ENCODE measurements around the gene SLC41A1. TPM values are rescaled to one million over a fixed set of nuclear protein-coding genes. Genes with fewer than 3 reads are reported as not detected.

The SLC41A1 gene
- total and polyA plus RNA-seq, 2 experiments from 2014 or later = 11.8 to 30.0 TPM

DNA sequence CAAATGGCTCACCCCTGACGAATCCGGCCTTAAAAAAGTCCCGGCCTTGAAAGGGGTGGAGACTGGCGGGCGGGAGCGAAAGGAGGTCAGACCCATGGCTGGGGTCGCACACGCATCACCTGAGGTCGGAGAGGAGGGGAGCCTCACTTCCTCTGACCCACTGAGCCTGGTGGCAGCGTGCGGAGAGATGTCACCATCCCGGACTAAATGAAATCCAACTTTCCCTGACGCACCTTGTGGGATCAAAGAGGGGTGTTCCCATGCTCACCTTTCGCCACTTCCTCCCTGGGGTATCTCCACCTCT, 709 bp upstream of the SLC41A1 start (continued):
- TF ChIP-seq CREB1 (CRISPR knock-in tag; IDR thresholded peaks at IDR 0.05; ENCODE audit: low read depth) (no peak), STAT1 (IDR thresholded peaks at IDR 0.05; ENCODE audit: unreplicated experiment) (no peak)

DNA sequence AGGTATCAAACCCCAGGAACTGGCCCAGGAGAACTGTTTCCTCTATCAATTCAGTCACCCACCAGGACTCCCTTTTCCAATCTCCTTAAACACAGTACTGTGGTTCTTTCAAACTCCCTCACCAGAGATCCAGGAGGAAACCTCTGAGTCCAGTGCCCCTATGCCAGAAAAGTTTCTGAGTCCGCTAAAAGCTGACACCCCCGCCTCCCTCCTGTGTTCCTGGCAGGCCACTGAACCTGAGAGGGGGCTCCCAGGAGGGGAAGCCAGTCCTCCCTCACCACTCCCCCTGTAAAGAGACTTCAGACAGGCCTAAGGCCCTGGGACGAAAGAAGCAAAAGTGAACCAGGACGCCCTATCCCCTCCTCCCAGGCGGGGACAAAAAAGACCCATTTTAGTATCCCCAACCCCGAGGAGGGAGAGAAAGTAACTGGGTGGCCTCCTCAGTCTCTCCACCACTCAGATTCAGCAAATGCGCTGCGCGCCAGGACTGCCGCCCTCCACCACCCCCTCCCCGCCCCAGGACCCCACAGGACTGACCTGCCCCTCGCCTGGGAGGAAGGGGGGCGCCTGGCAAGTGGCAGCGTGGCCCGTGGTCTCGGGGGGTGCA, 624 bp downstream of the SLC41A1 start:
- peaks cover 31% of the 10 kb centered on the region for H3K36me3 Mint-ChIP-seq (ENCODE audit: low read depth)
- ATAC-seq (peak; percentile 57), DNase-seq (ENCODE audit: low spot score) (peak; percentile 69)
- H3K27me3 Mint-ChIP-seq (ENCODE audit: insufficient read depth, low read depth, poor library complexity) = peaks cover 8% of the 10 kb centered on the region
- Histone ChIP-seq H3K79me2 (replicated peaks; ENCODE audit: insufficient read depth) (peaks cover 49% of the 10 kb centered on the region), H3K36me3 (ENCODE audit: insufficient read depth) (no peaks in the 10 kb centered on the region), H3K4me2 (peak overlapping the region; percentile 97), H3F3A (replicated peaks; ENCODE audit: low read depth) (no peaks in the 10 kb centered on the region), H3K4me3 (peak overlapping the region; percentile 95), H3K27ac (ENCODE audit: low read depth) (no peak overlapping the region), H3K27me3 (ENCODE audit: insufficient read depth) (peaks cover 6% of the 10 kb centered on the region; the same call in 1 of the 2 replicates), H3K4me1 (ENCODE audit: insufficient read depth) (peaks cover 17% of the 10 kb centered on the region), H3K9me2 (ENCODE audit: insufficient read depth) (no peaks in the 10 kb centered on the region), H4K20me1 (replicated peaks; ENCODE audit: insufficient read depth) (peaks cover 12% of the 10 kb centered on the region), H2AFZ (peak overlapping the region; percentile 66)
- H3K4me1 Mint-ChIP-seq = peaks cover 31% of the 10 kb centered on the region
- H3K9me3 Mint-ChIP-seq = no peaks in the 10 kb centered on the region; the same call in 2 of the 3 replicates
- peak overlapping the region; percentile 96 for H3K4me3 Mint-ChIP-seq
- TF ChIP-seq NANOG (IDR thresholded peaks at IDR 0.05; ENCODE audit: borderline replicate concordance) (no peak), ZNF114 (CRISPR knock-in tag; IDR thresholded peaks at IDR 0.05) (no peak), CREB1 (CRISPR knock-in tag; IDR thresholded peaks at IDR 0.05; ENCODE audit: low read depth) (no peak), POLR2AphosphoS5 (IDR thresholded peaks at IDR 0.05; ENCODE audit: low read depth) (no peak), ZNF331 (CRISPR knock-in tag; IDR thresholded peaks at IDR 0.05; ENCODE audit: low read depth) (no peak), STAT1 (IDR thresholded peaks at IDR 0.05; ENCODE audit: unreplicated experiment) (no peak), EZH2 (IDR thresholded peaks at IDR 0.05; ENCODE audit: low read depth, unreplicated experiment) (no peak), EZH2phosphoT487 (IDR thresholded peaks at IDR 0.05; ENCODE audit: unreplicated experiment) (no peak), JUNB (IDR thresholded peaks at IDR 0.05; ENCODE audit: unreplicated experiment) (no peak)
- TF ChIP-seq, protein P1, sequence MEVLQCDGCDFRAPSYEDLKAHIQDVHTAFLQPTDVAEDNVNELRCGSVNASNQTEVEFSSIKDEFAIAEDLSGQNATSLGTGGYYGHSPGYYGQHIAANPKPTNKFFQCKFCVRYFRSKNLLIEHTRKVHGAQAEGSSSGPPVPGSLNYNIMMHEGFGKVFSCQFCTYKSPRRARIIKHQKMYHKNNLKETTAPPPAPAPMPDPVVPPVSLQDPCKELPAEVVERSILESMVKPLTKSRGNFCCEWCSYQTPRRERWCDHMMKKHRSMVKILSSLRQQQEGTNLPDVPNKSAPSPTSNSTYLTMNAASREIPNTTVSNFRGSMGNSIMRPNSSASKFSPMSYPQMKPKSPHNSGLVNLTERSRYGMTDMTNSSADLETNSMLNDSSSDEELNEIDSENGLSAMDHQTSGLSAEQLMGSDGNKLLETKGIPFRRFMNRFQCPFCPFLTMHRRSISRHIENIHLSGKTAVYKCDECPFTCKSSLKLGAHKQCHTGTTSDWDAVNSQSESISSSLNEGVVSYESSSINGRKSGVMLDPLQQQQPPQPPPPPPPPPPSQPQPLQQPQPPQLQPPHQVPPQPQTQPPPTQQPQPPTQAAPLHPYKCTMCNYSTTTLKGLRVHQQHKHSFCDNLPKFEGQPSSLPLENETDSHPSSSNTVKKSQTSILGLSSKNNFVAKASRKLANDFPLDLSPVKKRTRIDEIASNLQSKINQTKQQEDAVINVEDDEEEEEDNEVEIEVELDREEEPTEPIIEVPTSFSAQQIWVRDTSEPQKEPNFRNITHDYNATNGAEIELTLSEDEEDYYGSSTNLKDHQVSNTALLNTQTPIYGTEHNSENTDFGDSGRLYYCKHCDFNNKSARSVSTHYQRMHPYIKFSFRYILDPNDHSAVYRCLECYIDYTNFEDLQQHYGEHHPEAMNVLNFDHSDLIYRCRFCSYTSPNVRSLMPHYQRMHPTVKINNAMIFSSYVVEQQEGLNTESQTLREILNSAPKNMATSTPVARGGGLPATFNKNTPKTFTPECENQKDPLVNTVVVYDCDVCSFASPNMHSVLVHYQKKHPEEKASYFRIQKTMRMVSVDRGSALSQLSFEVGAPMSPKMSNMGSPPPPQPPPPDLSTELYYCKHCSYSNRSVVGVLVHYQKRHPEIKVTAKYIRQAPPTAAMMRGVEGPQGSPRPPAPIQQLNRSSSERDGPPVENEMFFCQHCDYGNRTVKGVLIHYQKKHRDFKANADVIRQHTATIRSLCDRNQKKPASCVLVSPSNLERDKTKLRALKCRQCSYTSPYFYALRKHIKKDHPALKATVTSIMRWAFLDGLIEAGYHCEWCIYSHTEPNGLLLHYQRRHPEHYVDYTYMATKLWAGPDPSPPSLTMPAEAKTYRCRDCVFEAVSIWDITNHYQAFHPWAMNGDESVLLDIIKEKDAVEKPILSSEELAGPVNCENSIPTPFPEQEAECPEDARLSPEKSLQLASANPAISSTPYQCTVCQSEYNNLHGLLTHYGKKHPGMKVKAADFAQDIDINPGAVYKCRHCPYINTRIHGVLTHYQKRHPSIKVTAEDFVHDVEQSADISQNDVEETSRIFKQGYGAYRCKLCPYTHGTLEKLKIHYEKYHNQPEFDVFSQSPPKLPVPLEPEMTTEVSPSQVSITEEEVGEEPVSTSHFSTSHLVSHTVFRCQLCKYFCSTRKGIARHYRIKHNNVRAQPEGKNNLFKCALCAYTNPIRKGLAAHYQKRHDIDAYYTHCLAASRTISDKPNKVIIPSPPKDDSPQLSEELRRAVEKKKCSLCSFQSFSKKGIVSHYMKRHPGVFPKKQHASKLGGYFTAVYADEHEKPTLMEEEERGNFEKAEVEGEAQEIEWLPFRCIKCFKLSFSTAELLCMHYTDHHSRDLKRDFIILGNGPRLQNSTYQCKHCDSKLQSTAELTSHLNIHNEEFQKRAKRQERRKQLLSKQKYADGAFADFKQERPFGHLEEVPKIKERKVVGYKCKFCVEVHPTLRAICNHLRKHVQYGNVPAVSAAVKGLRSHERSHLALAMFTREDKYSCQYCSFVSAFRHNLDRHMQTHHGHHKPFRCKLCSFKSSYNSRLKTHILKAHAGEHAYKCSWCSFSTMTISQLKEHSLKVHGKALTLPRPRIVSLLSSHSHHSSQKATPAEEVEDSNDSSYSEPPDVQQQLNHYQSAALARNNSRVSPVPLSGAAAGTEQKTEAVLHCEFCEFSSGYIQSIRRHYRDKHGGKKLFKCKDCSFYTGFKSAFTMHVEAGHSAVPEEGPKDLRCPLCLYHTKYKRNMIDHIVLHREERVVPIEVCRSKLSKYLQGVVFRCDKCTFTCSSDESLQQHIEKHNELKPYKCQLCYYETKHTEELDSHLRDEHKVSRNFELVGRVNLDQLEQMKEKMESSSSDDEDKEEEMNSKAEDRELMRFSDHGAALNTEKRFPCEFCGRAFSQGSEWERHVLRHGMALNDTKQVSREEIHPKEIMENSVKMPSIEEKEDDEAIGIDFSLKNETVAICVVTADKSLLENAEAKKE (CRISPR knock-in tag; IDR thresholded peaks at IDR 0.05) = no peak
- TF ChIP-seq, protein P2, sequence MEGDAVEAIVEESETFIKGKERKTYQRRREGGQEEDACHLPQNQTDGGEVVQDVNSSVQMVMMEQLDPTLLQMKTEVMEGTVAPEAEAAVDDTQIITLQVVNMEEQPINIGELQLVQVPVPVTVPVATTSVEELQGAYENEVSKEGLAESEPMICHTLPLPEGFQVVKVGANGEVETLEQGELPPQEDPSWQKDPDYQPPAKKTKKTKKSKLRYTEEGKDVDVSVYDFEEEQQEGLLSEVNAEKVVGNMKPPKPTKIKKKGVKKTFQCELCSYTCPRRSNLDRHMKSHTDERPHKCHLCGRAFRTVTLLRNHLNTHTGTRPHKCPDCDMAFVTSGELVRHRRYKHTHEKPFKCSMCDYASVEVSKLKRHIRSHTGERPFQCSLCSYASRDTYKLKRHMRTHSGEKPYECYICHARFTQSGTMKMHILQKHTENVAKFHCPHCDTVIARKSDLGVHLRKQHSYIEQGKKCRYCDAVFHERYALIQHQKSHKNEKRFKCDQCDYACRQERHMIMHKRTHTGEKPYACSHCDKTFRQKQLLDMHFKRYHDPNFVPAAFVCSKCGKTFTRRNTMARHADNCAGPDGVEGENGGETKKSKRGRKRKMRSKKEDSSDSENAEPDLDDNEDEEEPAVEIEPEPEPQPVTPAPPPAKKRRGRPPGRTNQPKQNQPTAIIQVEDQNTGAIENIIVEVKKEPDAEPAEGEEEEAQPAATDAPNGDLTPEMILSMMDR (conservative IDR thresholded peaks at IDR 0.05; ENCODE audit: low read depth in 2 of 2) = no peak
- TF ChIP-seq, protein P3, sequence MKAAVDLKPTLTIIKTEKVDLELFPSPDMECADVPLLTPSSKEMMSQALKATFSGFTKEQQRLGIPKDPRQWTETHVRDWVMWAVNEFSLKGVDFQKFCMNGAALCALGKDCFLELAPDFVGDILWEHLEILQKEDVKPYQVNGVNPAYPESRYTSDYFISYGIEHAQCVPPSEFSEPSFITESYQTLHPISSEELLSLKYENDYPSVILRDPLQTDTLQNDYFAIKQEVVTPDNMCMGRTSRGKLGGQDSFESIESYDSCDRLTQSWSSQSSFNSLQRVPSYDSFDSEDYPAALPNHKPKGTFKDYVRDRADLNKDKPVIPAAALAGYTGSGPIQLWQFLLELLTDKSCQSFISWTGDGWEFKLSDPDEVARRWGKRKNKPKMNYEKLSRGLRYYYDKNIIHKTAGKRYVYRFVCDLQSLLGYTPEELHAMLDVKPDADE (IDR thresholded peaks at IDR 0.05) = no peak
- TF ChIP-seq, protein P4, sequence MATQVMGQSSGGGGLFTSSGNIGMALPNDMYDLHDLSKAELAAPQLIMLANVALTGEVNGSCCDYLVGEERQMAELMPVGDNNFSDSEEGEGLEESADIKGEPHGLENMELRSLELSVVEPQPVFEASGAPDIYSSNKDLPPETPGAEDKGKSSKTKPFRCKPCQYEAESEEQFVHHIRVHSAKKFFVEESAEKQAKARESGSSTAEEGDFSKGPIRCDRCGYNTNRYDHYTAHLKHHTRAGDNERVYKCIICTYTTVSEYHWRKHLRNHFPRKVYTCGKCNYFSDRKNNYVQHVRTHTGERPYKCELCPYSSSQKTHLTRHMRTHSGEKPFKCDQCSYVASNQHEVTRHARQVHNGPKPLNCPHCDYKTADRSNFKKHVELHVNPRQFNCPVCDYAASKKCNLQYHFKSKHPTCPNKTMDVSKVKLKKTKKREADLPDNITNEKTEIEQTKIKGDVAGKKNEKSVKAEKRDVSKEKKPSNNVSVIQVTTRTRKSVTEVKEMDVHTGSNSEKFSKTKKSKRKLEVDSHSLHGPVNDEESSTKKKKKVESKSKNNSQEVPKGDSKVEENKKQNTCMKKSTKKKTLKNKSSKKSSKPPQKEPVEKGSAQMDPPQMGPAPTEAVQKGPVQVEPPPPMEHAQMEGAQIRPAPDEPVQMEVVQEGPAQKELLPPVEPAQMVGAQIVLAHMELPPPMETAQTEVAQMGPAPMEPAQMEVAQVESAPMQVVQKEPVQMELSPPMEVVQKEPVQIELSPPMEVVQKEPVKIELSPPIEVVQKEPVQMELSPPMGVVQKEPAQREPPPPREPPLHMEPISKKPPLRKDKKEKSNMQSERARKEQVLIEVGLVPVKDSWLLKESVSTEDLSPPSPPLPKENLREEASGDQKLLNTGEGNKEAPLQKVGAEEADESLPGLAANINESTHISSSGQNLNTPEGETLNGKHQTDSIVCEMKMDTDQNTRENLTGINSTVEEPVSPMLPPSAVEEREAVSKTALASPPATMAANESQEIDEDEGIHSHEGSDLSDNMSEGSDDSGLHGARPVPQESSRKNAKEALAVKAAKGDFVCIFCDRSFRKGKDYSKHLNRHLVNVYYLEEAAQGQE (IDR thresholded peaks at IDR 0.05; ENCODE audit: unreplicated experiment) = no peak
- 0 out of 2 replicates have a peak overlapping the region, but pooled peaks have one; percentile 18 for H3K27ac Mint-ChIP-seq
